ENCODE measurements around the gene TMEM125.

TMEM125 gene

DNA sequence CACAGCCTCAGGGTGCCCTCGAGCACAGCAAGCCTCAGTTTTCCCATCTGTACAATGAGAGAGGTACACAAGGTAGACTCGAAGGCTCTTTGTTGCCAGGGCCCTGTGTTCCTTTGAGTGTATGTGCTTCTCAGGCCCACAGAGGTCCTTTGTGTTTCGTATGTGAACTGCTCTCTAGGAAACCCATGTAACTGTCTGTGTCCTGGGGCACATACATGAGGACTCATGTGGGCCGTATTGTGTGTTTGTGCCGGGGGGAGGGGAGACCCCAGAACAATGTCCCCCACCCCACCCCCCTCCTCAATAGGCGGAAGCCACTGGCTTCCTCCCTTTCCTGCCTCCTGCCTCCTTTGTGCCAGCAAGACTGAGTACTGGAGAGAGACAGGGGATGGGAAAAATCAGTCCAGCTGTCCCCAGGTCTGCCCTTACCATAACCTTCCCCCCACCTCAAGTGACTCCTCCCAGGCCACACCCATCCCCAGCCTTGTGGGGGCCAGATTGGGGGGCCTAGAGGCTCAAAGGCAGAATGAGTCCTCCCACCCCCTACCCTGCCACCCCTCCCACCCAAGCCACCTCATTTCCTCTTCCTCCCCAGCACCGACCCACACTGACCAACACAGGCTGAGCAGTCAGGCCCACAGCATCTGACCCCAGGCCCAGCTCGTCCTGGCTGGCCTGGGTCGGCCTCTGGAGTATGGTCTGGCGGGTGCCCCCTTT is 30.8 kb downstream of the TMEM125 start, which contains the start of gene TIE1:
TSS of gene TIE1 (plus strand) at position 605 of the 717 bp plus-strand sequence. CDS start at position 695, 90 bp downstream.
- Histone ChIP-seq H3K4me2 (ENCODE audit: low read length) (no peak within 1 kb of the TSS), H3K4me1 (ENCODE audit: control insufficient read depth, low read length) (peaks cover 3% of the 10 kb centered on the region; the same call in 1 of the 2 replicates), H3K9me2 (replicated peaks; ENCODE audit: control insufficient read depth, low read length) (no peaks in the 10 kb centered on the region), H3K27ac (ENCODE audit: low read depth, low read length) (no peak within 1 kb of the TSS), H4K20me1 (ENCODE audit: control insufficient read depth, insufficient read depth, low read depth, low read length) (no peaks in the 10 kb centered on the region), H3F3A (ENCODE audit: control insufficient read depth, insufficient read depth) (no peaks in the 10 kb centered on the region), H3K27me3 (ENCODE audit: control insufficient read depth, low read length) (0 out of 2 replicates have a peak, but pooled peaks cover 3% of the 10 kb centered on the region), H3K4me3 (ENCODE audit: low read length) (no peak within 1 kb of the TSS), H3K36me3 (ENCODE audit: control insufficient read depth, low read length) (no peaks in the 10 kb centered on the region), H3K9me3 (ENCODE audit: control insufficient read depth, insufficient read depth, low read length) (no peaks in the 10 kb centered on the region), H3K79me2 (ENCODE audit: control insufficient read depth, low read length) (no peaks in the 10 kb centered on the region)
- no peak for TF ChIP-seq EZH2phosphoT487 (IDR thresholded peaks at IDR 0.05; ENCODE audit: borderline replicate concordance, low read length)
- TF ChIP-seq, protein P1, sequence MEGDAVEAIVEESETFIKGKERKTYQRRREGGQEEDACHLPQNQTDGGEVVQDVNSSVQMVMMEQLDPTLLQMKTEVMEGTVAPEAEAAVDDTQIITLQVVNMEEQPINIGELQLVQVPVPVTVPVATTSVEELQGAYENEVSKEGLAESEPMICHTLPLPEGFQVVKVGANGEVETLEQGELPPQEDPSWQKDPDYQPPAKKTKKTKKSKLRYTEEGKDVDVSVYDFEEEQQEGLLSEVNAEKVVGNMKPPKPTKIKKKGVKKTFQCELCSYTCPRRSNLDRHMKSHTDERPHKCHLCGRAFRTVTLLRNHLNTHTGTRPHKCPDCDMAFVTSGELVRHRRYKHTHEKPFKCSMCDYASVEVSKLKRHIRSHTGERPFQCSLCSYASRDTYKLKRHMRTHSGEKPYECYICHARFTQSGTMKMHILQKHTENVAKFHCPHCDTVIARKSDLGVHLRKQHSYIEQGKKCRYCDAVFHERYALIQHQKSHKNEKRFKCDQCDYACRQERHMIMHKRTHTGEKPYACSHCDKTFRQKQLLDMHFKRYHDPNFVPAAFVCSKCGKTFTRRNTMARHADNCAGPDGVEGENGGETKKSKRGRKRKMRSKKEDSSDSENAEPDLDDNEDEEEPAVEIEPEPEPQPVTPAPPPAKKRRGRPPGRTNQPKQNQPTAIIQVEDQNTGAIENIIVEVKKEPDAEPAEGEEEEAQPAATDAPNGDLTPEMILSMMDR (IDR thresholded peaks at IDR 0.05; ENCODE audit: low read depth, low read length, poor library complexity, severe bottlenecking) = no peak

DNA sequence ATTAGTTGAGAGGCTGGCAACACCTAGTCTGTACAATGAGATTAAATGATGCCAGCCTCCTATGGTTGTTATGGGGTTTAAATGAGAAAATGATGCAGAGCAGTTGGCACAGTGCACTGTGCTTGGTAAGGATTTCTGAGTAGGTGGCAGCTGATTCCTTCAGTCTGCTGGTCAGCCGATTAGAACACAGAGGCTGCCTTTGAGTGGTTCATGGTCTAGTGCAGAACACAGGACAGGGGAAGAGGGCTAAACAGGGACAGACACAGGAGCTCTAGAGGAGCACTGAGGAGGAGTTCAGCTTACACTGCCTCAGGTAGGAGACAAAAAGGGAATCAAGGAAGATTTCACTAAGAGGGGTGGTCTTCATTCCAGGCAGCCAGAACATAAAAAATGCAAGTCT is 32.4 kb downstream of the TMEM125 start:
- no peak for TF ChIP-seq EZH2phosphoT487 (IDR thresholded peaks at IDR 0.05; ENCODE audit: borderline replicate concordance, low read length)
- TF ChIP-seq, protein P1 (IDR thresholded peaks at IDR 0.05; ENCODE audit: low read depth, low read length, poor library complexity, severe bottlenecking) = no peak
- Histone ChIP-seq H3K4me2 (ENCODE audit: low read length) (no peak overlapping the region), H3K4me3 (ENCODE audit: low read length) (no peak overlapping the region), H4K20me1 (ENCODE audit: control insufficient read depth, insufficient read depth, low read depth, low read length) (no peaks in the 10 kb centered on the region), H3K9me2 (replicated peaks; ENCODE audit: control insufficient read depth, low read length) (no peaks in the 10 kb centered on the region), H3K27ac (ENCODE audit: low read depth, low read length) (no peak overlapping the region), H3K79me2 (ENCODE audit: control insufficient read depth, low read length) (no peaks in the 10 kb centered on the region), H3K36me3 (ENCODE audit: control insufficient read depth, low read length) (no peaks in the 10 kb centered on the region), H3F3A (ENCODE audit: control insufficient read depth, insufficient read depth) (no peaks in the 10 kb centered on the region), H3K27me3 (ENCODE audit: control insufficient read depth, low read length) (0 out of 2 replicates have a peak, but pooled peaks cover 3% of the 10 kb centered on the region), H3K9me3 (ENCODE audit: control insufficient read depth, insufficient read depth, low read length) (no peaks in the 10 kb centered on the region), H3K4me1 (ENCODE audit: control insufficient read depth, low read length) (peaks cover 5% of the 10 kb centered on the region; the same call in 1 of the 2 replicates)

DNA sequence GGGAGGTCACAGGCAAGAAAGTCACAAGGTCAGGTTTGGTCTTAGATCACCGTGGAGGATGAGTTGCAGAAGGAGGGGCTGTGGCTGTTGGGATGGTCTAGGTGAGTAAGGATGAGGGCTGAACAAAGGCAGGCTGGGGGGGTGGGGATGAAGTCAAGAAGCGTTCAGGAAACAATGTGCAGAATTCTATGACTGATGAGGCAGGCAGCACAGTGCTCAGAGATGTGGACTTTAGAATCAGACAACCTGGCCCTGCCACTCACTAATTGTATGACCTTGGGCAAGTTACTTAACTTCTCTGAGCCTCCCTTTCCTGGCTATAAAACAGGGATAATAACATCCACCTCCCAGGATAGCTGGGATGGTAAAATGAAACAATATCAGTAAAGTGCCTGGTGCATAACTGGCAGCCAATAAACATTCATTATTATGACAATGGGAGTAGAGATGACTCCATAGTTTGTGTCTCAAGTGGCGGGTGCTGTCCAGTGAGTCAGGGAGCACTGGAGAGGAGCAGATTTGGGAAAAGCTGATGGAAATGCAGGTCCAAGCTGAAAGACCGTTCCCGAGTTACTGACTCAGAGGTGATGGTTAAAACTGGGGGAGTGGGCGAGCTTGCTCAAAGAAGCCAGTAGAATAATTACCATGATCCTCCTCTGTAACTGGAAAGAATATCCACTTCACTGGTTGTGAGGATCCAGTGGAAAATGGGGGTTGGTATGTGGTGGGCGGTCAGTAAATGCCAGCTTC is 33.1 kb downstream of the TMEM125 start:
- Histone ChIP-seq H3K27me3 (ENCODE audit: control insufficient read depth, low read length) (0 out of 2 replicates have a peak, but pooled peaks cover 3% of the 10 kb centered on the region), H4K20me1 (ENCODE audit: control insufficient read depth, insufficient read depth, low read depth, low read length) (no peaks in the 10 kb centered on the region), H3K4me2 (ENCODE audit: low read length) (no peak overlapping the region), H3K4me1 (ENCODE audit: control insufficient read depth, low read length) (peaks cover 5% of the 10 kb centered on the region; the same call in 1 of the 2 replicates), H3F3A (ENCODE audit: control insufficient read depth, insufficient read depth) (no peaks in the 10 kb centered on the region), H3K79me2 (ENCODE audit: control insufficient read depth, low read length) (no peaks in the 10 kb centered on the region), H3K27ac (ENCODE audit: low read depth, low read length) (no peak overlapping the region), H3K9me3 (ENCODE audit: control insufficient read depth, insufficient read depth, low read length) (no peaks in the 10 kb centered on the region), H3K9me2 (replicated peaks; ENCODE audit: control insufficient read depth, low read length) (no peaks in the 10 kb centered on the region), H3K36me3 (ENCODE audit: control insufficient read depth, low read length) (no peaks in the 10 kb centered on the region), H3K4me3 (ENCODE audit: low read length) (no peak overlapping the region)
- TF ChIP-seq, protein P1 (IDR thresholded peaks at IDR 0.05; ENCODE audit: low read depth, low read length, poor library complexity, severe bottlenecking) = no peak
- no peak for TF ChIP-seq EZH2phosphoT487 (IDR thresholded peaks at IDR 0.05; ENCODE audit: borderline replicate concordance, low read length)
